Measurements from ENCODE around the gene IL5.

The IL5 gene

DNA sequence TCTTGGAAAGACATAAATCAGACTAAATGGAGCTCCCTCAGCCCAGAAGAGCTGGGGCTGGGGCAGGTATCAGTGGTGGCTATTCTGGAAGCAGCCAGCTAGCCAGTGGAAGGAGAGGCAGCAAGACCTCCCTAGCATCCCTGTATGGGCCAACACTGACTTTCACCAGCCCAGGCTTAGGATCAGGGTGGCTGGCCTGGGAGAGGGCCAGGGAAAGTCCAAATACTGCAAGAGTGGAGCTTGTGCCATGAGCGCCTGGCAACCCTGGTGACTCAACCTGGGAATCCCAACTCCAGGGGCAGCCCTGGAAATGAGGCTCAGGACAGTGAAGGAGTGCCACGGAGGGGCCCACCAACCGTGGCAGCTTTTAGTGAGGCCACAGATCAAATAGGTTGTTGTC is 45.2 kb downstream of the IL5 start:
- no peak overlapping the region for H3K4me3 Mint-ChIP-seq
- peaks cover 26% of the 10 kb centered on the region for H3K27me3 Mint-ChIP-seq (ENCODE audit: low read depth, poor library complexity)
- H3K4me1 Mint-ChIP-seq = peaks cover 30% of the 10 kb centered on the region
- TF ChIP-seq, protein P1, sequence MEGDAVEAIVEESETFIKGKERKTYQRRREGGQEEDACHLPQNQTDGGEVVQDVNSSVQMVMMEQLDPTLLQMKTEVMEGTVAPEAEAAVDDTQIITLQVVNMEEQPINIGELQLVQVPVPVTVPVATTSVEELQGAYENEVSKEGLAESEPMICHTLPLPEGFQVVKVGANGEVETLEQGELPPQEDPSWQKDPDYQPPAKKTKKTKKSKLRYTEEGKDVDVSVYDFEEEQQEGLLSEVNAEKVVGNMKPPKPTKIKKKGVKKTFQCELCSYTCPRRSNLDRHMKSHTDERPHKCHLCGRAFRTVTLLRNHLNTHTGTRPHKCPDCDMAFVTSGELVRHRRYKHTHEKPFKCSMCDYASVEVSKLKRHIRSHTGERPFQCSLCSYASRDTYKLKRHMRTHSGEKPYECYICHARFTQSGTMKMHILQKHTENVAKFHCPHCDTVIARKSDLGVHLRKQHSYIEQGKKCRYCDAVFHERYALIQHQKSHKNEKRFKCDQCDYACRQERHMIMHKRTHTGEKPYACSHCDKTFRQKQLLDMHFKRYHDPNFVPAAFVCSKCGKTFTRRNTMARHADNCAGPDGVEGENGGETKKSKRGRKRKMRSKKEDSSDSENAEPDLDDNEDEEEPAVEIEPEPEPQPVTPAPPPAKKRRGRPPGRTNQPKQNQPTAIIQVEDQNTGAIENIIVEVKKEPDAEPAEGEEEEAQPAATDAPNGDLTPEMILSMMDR (IDR thresholded peaks at IDR 0.05) = no peak
- DNase-seq = no peak
- no peak overlapping the region for H3K27ac Mint-ChIP-seq
- no peaks in the 10 kb centered on the region for H3K9me3 Mint-ChIP-seq
- no peaks in the 10 kb centered on the region for H3K36me3 Mint-ChIP-seq (ENCODE audit: low read depth)

DNA sequence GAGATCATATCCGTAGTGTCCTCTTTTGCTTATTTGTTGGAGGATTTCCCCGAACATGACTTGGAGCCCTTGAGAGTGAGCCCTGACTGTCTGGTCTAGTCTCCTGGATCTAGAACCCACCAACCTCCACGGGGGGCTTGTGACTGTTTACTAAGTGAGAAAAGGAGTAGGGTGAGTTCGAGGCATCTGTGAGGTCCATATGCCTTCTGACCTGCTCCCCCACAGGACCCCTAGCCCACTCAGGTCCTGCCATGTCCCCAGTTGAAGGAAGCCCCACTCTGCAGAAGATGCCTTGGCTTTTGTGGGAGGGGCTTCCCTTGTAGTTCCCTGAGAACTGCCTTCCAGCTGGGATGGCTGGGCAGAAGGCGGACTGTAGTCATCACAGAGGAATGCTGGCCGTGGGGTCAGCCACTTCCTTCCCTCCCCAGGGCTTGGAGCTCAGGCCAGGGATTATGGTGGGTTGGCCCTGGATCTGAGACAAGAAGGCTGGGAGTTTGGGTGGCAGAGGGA is 45.8 kb downstream of the IL5 start:
- TF ChIP-seq, protein P1 (IDR thresholded peaks at IDR 0.05) = no peak
- no peaks in the 10 kb centered on the region for H3K9me3 Mint-ChIP-seq
- peaks cover 32% of the 10 kb centered on the region for H3K27me3 Mint-ChIP-seq (ENCODE audit: low read depth, poor library complexity)
- no peak overlapping the region for H3K27ac Mint-ChIP-seq
- peak overlapping the region; percentile 71 for H3K4me3 Mint-ChIP-seq
- H3K4me1 Mint-ChIP-seq = peaks cover 30% of the 10 kb centered on the region
- H3K36me3 Mint-ChIP-seq (ENCODE audit: low read depth) = no peaks in the 10 kb centered on the region
- DNase-seq = no peak

DNA sequence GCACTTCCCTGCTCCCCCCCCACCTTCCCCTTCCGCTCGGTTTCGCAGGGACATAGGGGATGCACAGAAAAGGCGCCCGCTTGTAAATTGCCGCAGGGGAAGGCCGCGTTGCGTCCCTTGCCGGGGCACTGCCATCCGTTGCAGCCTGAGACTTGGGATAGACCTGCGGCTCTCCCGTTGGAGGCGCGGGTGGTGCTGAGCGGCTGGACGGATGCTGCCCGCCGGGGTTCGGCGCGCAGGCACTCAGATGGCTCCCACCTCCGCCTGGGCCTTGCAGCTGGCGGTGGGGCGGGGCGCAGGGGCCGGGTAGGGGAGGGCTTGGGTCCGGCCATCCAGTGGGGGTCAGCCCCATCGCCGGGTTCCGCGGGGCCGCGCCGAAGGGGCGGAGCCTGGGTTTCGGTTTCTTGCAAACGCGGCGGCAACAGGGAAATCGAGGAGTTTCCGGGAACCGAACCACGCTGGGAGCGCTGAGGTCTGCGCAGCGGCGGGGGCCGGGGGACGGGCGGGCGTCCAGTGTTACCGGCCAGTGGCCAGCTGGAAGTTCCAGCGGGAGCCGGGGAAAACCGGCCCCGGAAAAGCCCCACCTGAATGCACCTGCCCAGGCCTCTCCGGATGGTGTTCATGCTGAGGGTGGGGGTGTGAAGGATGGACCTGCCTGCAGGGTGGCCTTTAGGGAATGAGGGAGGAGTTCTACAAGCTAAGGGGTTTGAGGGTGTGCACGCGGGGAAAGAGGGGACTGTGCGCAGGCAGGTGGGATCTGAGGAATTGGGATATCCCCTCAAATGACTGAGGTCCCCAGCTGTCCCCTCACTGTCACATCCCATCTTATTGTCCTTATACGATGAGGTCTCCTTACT is 46.5 kb downstream of the IL5 start:
- Mint-ChIP-seq H3K4me3 (peak overlapping the region; percentile 84), H3K27ac (no peak overlapping the region), H3K36me3 (ENCODE audit: low read depth) (no peaks in the 10 kb centered on the region), H3K4me1 (peaks cover 35% of the 10 kb centered on the region), H3K9me3 (no peaks in the 10 kb centered on the region), H3K27me3 (ENCODE audit: low read depth, poor library complexity) (peaks cover 39% of the 10 kb centered on the region)
- TF ChIP-seq, protein P1 (IDR thresholded peaks at IDR 0.05) = no peak
- peak; percentile 91 for DNase-seq

DNA sequence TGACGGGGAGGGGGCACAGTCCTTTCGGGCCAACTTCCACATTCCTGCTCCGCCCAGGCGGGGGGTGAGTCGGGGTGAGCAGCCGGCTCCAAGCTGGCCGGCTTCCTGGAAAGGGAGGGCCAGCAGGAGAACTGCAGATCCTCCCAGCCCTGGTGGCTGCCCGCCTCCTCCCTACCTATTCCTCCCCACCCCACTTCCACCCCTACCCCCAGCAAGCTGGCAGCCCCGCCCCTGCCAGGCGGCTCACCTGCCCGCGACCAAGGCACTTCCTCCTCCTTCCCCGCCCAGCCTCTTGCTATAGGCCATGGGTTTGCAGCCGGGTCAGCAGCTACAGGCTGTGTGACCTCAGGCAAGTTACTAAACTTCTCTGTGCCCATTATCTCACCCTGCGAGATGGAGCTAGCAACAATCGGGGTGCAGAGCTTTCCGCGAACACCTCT is 47.1 kb downstream of the IL5 start:
- peaks cover 35% of the 10 kb centered on the region for H3K4me1 Mint-ChIP-seq
- H3K27ac Mint-ChIP-seq = no peak overlapping the region
- TF ChIP-seq, protein P1 (IDR thresholded peaks at IDR 0.05) = no peak
- peak overlapping the region; percentile 84 for H3K4me3 Mint-ChIP-seq
- H3K27me3 Mint-ChIP-seq (ENCODE audit: low read depth, poor library complexity) = peaks cover 46% of the 10 kb centered on the region
- H3K9me3 Mint-ChIP-seq = no peaks in the 10 kb centered on the region
- peak; percentile 59 for DNase-seq
- no peaks in the 10 kb centered on the region for H3K36me3 Mint-ChIP-seq (ENCODE audit: low read depth)

DNA sequence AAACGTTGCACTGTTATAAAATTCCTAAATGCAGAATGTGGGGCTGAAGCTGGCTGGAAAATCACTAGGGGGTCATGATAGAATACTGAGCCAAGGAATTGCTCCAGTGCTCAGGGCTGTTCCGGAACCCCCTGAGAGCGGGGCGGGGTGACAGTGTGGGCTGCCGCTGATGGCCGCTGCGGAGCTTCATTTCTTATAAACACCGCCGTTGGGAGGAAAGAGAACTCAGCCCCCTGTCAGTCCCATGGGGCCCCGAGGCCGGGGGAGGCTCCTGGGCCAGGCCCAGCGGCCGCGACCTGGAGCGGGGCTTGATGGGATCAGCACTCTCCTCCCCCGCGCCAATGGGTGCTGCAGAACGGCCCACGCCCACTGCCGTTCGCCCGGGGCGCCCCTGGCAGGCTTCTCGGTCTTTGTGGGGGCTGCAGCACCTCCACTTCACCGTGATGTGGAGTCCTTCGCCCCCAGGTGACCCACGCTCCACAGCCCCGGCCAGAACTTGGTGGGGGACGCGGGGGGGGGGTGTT is 47.6 kb downstream of the IL5 start:
- Mint-ChIP-seq H3K27me3 (ENCODE audit: low read depth, poor library complexity) (peaks cover 48% of the 10 kb centered on the region), H3K36me3 (ENCODE audit: low read depth) (no peaks in the 10 kb centered on the region), H3K4me3 (peak overlapping the region; percentile 84), H3K27ac (no peak overlapping the region), H3K4me1 (peaks cover 35% of the 10 kb centered on the region), H3K9me3 (no peaks in the 10 kb centered on the region)
- peak; percentile 81 for DNase-seq
- TF ChIP-seq, protein P1 (IDR thresholded peaks at IDR 0.05) = no peak
